ENCODE measurements around the gene IL17RC.
"Not testable (repeated sequence)": the region's sequence is repeated elsewhere in the genome, so short reads cannot be mapped to it uniquely, and the experiment has no call there.

The IL17RC gene

GRCh38 chr3:9915254-9916141, 1.4 kb upstream of the IL17RC start:
- no peak for DNase-seq (ENCODE audit: low read depth in 2 of 2)

DNA sequence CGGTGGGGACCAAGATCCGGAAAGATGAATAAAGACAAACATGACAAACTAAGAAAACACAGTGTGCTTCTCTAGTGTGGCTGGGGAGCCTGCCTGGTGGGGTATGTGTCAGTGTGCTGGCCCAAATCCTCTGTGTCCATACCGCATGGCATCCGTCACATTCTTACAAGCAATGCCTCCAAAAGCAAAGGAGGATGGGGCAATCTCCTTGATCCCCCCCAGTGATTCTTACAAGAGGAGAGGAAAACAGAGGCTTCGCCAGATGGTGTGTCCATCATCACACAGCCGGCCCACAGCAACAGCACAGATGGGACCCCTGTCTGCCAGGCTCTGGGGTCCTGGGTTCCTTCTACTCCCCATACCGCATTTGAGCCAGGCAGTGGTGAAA, 558 bp upstream of the IL17RC start:
- no peak for DNase-seq (ENCODE audit: low read depth in 2 of 2)

DNA sequence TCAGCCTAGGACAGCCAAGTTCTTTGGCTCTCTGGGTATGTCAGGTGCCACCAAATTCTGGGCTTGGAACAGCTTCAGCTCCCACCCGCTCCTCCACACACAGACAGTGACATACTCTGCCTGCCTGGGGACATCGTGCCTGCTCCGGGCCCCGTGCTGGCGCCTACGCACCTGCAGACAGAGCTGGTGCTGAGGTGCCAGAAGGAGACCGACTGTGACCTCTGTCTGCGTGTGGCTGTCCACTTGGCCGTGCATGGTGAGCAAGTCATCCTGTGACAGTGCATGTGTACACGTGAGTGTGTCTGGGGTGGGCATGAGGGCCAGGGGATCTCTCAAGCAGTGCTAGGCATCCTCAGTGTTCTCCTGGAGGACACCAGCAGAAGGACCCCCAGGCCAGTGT, 922 bp downstream of the IL17RC start:
- no peak for DNase-seq (ENCODE audit: low read depth in 2 of 2)

DNA sequence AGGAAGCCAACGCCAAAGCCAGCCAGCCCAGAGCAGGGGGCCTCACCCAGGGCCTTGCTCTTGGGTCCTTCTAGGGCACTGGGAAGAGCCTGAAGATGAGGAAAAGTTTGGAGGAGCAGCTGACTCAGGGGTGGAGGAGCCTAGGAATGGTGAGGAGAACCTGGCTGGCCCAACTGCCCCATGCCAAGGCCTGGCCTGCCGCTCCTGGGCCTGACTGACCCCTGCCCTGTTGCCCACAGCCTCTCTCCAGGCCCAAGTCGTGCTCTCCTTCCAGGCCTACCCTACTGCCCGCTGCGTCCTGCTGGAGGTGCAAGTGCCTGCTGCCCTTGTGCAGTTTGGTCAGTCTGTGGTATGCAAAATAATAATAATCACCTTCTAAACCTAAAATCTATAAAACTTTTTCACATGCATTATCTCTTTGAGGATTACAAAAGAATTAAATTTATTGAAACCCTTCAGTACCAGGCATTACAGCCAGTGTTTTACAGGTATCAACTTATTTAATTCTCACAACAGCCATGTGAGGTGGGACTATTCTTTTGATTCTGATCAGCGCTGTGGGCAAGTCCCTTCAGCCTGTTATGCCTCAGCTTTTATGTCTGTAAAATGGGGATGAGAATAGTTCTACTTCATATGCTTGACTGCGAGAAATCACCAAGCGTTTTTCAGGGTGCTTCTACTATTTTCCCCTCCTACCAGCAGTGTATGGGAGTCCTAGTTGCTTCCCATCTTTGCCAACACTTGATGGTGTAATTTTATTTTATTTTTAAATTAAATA, 1.6 kb downstream of the IL17RC start:
- DNase-seq (ENCODE audit: low read depth in 2 of 2) = no peak

- DNase-seq (ENCODE audit: low read depth in 2 of 2) = no peak
These were observed 11.3 kb downstream of the IL17RC start for GRCh38 chr3:9928158-9928557.

DNA sequence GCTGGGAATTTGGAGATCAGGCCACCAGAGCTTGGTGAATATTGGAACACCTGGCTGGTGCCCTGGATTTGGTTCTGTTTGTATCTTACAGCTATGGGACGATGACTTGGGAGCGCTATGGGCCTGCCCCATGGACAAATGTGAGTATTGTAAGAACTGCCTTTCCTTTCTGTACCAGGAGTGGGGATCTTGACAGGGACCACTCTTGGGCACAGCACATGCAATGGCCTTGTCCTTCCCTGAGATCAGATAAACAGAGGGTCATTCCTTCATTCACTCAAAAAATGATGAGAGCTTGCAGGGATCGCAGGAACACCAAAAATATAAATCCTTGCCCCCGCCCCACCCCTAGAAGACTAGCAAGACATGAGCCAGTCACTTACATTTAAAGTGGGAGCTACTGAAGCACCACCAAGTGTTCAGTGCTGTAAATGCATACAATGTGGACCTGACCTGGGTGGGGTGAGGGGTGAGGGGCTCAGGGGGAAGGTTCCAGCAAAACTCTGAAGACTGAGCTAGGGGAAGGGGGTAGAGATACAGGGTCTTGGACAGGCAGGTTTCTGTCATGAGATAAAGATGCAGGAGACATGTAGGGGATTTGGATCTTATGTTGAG, 14.0 kb downstream of the IL17RC start:
- DNase-seq (ENCODE audit: low read depth in 2 of 2) = no peak

- no peak for DNase-seq (ENCODE audit: low read depth in 2 of 2)
These were observed 15.6 kb downstream of the IL17RC start for GRCh38 chr3:9932535-9932842.

- DNase-seq (ENCODE audit: low read depth in 2 of 2) = peak; percentile 85 to 91
These were observed 16.1 kb downstream of the IL17RC start for GRCh38 chr3:9932843-9933560.

DNA sequence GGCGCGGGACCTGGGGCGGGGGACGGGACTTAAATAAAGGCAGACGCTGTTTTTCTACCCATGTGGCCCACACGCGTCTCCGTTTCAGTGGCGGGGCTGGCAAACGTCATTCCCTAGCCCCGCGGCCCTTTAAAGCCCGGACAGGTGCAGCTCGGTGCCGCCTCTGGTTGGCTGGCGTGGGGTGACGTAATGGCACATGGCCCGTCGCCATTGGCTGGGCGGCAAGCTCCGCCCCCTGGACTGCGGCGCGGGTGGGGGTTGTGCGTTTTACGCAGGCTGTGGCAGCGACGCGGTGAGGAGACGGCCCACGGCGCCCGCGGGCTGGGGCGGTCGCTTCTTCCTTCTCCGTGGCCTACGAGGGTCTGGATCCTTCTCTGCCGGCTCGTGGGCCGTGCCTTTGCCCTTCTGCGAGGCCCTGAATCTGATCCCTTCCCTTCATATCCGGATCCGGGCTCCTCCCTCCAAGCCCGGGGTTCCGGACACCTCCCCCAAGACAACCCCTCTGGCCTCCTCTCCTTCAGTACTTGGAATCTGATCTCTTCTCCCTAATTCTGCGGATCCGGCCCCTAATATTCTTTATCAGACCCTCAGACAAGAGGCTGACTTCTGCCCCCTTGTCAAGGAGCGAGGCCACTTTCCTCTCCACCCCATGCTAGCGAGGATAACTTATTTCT, 16.8 kb downstream of the IL17RC start, which contains the start of gene CRELD1:
Gene CRELD1, plus strand, starts transcription at position 274 of the 674 bp plus-strand sequence. CDS start 605 bp downstream, outside the sequence.
- peak; percentile 95 to 96 for DNase-seq (ENCODE audit: low read depth in 2 of 2)

DNA sequence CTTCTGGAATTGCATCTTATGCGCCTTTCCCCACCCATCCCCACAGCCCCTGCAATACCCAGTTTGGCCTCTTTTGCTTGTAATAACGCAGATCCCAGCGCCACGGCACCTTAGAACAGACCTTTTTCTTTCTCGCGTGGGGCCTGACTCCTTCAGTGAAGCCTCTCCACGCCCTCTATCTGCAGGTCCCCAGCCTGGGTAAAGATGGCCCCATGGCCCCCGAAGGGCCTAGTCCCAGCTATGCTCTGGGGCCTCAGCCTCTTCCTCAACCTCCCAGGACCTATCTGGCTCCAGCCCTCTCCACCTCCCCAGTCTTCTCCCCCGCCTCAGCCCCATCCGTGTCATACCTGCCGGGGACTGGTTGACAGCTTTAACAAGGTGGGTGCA, 17.3 kb downstream of the IL17RC start:
- no peak for DNase-seq (ENCODE audit: low read depth in 2 of 2)

- no peak for DNase-seq (ENCODE audit: low read depth in 2 of 2)
These were observed 18.1 kb downstream of the IL17RC start for GRCh38 chr3:9934993-9935392.

DNA sequence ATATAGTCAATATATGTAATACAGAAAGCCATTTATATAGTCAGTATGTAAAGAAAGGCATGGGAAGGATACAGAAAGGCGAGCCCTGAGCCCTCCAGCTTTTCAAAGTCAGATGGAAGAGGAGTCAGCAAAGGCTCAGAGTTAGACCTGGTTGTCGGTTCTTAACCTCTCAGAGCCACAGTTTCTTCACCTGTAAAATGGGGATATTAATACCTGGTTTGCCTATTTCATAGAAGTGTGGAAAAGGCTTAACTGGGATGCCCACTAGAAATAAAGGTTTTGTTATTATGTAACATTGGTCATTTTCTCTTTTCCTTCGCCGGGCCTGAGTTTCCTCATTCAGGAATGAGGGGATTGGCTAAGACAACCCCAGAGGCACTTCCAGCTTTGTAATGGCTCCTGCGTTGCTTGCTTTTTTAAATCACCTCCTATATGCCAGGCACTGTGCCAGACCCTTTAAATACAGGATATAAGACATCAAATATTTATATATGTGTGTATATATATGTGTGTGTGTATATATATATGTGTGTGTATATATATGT, 19.1 kb downstream of the IL17RC start:
- DNase-seq (ENCODE audit: low read depth in 2 of 2) = no peak

- DNase-seq (ENCODE audit: low read depth in 2 of 2) = no peak
These were observed 20.8 kb downstream of the IL17RC start for GRCh38 chr3:9937486-9938238.

GRCh38 chr3:9938966-9939365, 22.1 kb downstream of the IL17RC start:
- no peak for DNase-seq (ENCODE audit: low read depth in 2 of 2)

GRCh38 chr3:9939906-9940305, 23.0 kb downstream of the IL17RC start:
- DNase-seq (ENCODE audit: low read depth in 2 of 2) = not testable (repeated sequence)

DNA sequence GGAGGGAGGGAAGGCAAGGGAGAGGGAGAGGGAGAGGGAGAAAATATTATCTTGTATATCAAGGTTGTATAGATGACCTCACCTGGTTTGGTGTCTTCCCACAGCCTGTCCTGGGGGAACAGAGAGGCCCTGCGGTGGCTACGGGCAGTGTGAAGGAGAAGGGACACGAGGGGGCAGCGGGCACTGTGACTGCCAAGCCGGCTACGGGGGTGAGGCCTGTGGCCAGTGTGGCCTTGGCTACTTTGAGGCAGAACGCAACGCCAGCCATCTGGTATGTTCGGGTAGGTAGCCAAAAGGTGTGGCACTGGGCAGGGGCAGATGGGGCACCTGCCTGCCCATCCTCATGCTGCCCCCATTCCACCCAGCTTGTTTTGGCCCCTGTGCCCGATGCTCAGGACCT, 23.8 kb downstream of the IL17RC start:
- DNase-seq (ENCODE audit: low read depth in 2 of 2) = no peak

DNA sequence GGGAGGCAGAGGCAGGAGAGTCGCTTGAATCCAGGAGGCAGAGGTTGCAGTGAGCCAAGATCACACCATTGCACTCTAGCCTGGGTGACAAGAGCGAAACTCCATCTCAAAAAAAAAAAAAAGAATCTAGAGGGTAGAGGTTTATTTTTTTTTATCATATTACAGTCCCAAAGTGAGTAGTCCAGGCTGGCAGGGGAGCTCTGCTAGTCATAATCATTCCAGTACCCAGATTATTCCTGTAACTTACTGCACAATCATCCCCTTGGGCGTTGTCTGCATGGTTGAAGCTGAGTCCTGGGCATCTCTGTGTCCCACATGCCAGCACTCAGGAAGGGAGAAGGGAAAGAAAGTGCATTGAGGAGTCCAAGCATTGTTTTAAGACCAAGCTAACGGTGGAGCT, 25.3 kb downstream of the IL17RC start:
- no peak for DNase-seq (ENCODE audit: low read depth in 2 of 2)

DNA sequence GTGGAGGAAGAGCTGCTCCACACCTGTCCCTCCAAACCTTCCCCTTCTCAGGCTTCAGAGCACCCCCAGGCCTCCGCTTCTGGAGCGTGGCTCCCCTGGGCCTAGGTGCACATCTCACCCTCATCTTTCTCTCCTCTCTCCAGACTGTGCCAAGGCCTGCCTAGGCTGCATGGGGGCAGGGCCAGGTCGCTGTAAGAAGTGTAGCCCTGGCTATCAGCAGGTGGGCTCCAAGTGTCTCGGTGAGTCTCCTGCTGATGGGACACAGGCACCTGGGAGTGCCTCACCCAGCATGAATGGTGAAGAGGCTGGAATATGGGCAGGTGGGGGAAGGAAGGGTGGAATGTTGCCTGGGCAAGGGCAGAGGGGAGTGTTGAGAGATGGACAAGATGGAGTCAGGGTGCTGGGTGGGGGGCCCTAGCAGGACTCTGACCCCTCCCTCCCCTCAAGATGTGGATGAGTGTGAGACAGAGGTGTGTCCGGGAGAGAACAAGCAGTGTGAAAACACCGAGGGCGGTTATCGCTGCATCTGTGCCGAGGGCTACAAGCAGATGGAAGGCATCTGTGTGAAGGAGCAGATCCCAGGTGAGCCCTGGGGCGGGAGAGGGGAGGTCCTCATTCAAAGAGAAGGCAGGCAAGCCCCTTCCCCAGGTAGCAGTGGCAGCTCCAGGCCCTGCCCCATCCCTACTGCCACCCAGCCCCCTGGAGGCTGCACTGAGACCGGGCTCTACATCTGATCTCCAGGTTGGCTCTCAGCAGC, 26.2 kb downstream of the IL17RC start:
- no peak for DNase-seq (ENCODE audit: low read depth in 2 of 2)

DNA sequence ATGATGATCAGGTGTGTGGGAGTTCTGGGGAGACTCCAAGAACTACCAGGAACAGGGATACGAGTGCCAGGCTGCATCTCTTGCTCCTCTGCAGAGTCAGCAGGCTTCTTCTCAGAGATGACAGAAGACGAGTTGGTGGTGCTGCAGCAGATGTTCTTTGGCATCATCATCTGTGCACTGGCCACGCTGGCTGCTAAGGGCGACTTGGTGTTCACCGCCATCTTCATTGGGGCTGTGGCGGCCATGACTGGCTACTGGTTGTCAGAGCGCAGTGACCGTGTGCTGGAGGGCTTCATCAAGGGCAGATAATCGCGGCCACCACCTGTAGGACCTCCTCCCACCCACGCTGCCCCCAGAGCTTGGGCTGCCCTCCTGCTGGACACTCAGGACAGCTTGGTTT, 27.4 kb downstream of the IL17RC start:
- DNase-seq (ENCODE audit: low read depth in 2 of 2) = no peak

- no peak for DNase-seq (ENCODE audit: low read depth in 2 of 2)
These were observed 28.5 kb downstream of the IL17RC start for GRCh38 chr3:9945358-9945757.
